ENCODE measurements around the gene SYT11.

- TF ChIP-seq CTCF (IDR thresholded peaks at IDR 0.05) = no peak
- no peak for TF ChIP-seq EZH2phosphoT487 (IDR thresholded peaks at IDR 0.05)
These were observed 550 bp upstream of the SYT11 start for GRCh38 chr1:155858800-155859233.

Data from neural progenitor cell (in vitro differentiated cells).